HG02852 (cell line): ENCODE results near the gene GPC1.

Experiments
- ATAC-seq: cut with Tn5 transposase; IDR thresholded peaks from one replicate; pipeline ENCODE4 v1.9.1; 2021; ENCODE audit warnings: mild to moderate bottlenecking, moderate library complexity; ENCODE audit not compliant: unreplicated experiment

GPC1 gene

DNA sequence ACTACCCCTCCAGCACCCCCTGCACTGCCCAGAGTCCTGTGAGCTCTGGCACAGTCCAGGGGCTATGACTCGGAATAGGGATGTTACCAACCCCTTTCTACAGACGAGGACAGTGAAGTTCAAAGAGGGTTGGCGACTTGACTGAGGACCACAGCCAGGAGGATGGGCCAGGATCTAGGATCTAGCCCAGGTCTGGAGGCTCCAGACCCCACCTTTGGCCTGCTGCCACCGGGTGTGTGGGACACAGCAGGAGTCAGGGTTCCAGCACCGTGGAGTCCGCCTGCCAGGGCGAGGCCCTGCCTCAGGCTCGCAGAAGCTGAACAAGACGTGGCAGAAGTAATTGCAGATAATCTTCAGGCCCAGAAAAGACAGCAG, 37.9 kb upstream of the GPC1 start:
- ATAC-seq: no peak

DNA sequence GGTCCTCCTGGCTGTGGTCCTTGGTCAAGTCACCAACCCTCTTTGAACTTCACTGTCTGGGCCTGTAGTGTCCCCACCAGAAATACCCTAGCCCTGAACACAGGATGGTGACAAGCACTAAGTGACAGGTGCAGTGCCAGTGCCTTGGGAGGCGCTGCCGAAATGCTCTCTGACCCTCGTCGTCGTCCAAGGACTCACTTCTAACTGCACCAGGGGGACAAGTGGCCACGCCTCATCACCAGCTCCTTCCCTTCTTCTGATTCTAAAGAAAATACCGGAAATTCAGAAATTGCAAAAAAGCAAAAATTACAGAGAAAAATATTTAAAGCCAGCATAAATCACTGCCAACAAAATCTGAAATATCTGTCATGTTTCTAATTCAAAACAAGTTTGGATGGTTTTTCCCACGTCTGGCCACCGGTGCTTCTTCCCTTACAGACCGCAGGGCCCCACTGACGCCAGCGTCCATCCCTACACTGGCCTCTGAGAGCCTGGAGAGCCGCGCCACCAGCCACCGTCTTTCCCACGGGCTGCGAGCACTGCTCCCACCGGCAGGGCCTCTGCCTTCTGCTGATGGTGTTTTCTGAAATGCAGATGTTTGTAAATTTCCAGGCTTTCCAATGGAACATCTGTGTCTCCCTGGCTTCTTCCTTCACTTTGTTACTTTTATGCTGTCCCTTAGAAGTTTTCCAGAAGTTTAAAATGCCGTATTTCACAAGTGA, 37.4 kb upstream of the GPC1 start:
- ATAC-seq: no peak

DNA sequence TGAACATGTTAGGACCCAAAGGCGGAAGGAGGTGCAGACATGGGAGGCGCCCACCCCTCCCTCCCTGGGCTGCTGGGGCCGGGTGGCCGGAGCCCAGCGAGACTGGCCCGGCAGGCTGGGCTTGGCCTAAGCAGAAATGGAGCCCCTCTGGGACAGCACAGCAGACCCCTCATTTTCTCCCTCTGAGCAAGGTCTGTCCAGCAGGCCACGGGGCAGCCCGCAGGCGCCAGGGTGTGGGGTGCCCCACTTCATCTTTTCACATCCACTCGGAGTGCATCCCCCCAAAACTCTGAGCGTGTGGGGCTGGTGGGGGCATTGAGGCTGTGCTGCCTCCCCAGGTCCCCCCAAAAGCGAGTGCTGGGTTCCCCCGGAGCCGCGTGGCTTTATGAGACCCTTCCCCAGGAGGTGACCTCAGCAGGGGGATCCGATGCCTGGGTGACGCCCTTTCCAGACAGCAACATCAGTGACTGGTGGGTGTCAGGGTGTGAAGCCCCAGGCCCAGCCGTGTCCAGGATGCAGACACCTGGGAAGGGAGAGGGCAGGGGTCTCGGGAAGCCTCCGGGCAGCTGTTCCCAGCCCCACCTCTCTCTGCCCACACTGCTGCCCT, 36.7 kb upstream of the GPC1 start:
- no peak for ATAC-seq

DNA sequence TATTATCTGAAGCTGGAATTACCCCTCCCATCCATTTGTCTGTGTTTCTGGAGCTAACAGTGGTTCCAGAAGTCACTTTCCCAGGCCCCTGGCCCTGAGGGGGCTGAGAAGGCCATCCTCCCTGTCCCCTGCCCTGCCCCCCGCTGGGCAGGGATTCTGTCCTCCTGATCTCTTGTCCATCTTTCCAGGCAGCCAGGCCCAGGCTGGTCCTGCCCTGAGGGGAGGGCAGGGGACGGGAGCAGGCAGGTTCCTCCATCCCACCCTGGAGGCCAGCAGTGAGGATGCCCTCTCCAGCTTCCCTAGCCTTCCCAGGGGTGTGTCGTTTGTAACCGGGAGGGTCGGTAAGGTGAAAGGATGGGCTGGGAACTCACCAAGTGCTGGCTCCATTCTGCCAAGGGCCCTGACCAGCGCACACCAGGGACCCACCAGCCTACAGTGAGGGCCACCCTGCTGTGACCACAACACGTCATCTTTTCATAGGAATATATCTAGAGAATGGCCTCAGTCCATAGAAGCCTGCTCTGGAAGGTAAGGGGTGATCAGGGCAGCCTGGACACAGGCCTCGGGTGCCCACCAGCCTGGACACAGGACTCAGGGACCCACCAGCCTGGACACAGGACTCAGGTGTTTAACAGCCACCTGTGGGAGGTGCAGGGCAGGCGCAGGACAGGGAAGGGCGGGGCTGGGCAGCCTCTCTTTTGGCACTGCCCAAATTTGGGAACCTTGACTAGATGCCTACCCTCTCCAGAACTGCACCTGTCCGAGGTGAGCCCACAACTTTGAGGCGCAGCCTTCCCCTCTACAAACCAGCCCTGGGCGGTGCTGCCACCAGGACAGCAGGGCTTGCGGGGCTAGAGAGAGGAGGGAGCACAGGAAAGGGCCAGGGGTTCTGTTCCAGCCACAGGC, 35.8 kb upstream of the GPC1 start:
- no peak for ATAC-seq

DNA sequence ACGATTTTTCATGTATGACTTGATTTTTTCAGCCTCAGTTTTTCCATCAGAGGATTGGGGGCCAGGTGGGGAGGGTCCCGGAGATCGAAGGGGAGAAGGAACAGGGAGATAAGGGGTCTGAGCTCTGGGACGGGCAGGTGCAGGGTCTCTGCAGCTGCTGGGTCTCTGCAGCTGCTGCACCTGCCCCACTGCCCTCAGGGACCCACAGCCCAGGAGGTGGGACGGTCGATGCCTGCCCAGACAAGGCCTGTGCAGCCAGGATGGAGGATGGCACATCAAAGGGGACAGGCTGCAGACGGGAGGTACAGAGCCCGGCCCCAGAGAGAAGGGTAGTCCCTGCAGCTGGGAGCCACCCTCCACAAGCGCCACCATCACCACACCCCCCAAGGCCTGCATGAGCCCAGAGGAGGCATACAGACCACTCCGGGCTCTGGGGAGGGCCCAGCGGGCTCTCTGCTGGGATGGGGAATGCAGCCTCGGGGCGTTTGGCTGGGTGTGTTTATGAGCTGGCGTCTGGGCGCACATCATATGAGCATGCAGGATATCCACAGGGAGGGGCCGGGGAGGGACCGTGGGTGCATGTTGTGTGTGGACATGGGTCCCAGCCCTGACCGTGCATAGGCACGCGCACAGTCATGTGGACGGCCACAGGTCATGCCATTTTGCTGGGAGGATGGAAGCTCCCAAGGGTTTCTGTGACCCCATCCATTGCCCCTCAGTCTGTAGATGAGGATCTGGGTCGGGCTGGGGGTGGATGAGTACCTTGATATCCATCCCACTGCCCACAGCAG, 34.9 kb upstream of the GPC1 start:
- no peak for ATAC-seq

DNA sequence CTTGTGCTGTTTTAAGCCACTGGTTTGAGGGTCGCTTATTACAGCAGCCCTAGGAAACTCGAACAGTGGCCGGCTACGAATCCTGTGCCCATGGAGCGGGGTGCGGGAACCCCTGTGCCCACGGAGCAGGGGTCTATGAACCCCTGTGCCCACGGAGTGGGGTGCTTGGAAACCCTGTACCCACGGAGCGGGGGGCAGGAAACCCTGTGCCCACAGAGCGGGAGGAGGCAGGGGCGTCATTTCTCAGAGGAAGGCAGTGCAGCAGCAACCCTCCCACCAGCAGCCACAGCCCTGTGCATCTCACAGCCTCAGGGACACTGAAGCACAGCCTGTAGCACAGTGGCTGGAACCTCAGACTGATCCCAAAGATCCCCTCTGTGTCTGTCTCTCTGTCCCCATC, 34.2 kb upstream of the GPC1 start:
- ATAC-seq: no peak

DNA sequence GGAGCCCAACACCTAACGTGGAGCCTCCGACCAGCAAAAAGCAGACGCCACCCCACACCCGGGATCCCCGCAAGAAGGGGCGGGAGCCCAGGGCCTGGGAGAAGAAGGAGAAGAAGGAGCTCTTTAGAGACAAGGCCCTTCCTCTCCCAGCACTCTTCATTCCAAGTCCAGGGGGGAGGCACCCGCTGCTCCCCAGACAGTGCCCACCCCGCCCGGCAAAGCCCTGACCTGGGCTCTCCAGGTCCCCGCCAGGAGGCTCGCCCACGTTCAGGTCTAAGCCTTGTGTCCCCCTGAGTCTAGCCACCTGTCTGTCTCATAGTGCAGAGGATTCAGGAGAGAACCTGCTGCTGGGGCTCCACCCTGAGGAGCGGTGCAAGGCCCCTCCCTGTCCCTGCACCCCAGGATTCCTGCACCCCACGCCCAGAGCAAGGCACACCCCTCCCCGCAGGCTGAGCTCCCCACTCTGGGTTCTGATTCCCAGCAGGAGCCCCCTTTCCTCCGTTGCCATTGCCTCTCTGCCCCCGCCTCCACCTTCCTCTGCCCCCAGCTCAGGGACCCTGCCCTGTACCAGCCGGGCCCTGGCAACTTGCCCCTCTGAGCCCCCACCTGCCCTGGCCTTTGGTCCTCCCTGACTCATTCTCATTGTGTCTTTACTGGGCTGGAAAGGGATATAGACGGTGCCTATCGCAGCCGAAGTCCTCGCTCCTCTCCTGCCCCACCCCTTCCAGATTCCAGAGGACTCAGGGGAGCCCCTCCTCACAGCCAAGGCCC, 33.5 kb upstream of the GPC1 start:
- ATAC-seq: no peak

DNA sequence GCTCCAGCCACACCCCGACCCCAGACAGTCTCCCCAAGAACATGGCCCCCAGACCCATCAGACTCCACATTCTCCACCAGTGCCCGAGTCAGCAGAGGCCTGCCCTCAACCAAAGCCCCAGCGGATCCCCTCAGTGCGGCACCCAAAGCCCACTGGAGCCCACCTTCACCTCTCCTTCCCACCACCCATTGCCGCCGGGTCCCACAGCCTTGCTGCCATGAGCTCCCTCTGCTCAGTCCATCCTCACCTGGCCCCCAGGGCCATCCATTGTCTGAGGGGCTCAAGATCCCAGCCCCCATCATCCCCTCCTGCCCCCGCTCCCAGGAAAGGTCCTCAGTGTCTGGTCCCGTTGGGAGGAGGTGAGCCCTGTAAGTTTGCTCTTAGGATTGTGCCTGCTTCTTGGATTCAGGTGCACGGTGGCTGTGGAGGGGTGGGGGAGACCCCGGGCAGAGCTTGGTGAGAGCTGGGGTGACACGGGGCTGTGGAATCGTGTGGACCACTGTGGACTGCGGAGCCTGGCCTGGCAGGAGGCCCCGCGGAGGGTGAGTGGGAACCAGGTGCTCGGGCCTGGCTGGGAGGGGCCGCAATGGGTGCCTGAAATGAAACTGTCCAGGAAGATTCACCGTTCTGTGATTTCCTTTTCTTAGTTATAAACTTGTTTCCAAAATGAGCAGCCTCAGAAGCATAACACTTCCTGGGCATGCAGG, 32.7 kb upstream of the GPC1 start:
- ATAC-seq: no peak

DNA sequence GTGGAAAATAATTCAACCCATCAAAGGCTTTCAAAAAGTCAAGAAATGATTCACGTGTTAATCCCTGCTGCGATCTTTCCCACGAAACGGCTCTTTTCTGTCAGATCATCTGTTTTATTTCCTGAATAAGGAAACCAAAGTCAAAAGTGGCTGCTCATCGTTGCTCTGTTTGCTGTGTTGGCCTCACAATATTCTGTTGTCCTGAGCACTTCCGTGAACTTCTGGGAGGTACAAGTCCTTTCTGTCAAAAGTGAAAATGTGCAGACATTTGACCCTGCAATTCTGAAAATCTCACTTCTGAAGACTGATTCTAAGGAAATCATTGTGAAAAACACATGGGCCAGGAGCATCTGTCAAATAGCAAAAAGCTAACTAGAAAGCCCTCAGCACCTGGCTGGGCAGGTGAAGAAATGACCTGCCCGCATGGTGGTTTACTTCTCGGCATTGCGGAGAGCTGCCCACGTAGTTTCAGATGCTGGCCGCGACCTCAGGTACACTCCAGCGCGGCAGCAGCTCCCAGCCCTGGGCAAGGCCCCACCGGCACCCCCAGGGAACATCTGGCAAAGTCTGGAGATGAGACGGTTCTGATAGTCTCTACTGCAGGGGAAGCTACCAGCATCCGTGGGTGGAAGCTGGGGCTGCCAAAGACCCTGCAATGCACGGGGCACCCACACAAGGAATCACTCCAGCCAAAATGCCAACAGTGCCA, 31.9 kb upstream of the GPC1 start:
- no peak for ATAC-seq

DNA sequence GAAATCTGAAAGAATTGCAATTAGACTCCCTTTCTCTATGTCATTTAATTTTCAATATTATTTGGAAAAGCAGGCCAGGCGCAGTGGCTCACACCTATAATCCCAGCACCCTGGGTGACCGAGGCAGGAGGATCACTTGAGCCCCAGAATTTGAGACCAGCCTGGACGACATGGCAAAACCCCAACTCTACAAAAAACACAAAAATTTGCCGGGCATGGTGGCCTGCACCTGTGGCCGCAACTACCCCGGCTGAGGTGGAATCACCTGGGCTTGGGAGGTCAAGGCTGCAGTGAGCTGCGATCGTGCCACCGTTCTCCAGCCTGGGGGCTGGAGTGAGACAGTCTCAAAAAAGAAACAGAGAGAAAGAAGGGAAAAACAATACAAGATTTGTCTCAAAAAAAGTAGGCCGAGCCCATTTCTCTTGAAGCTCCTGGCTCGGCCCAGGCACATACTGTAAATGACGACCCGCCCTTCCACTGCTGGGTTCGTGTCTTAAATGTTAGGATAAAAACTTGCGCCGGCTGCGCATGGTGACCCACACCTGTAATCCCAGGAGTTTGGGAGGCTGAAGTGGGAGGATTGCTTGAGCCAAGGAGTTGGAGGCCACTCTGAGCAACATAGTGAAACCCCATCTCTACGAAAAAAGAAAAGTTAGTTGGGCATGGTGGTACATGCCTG, 31.1 kb upstream of the GPC1 start:
- ATAC-seq: no peak

DNA sequence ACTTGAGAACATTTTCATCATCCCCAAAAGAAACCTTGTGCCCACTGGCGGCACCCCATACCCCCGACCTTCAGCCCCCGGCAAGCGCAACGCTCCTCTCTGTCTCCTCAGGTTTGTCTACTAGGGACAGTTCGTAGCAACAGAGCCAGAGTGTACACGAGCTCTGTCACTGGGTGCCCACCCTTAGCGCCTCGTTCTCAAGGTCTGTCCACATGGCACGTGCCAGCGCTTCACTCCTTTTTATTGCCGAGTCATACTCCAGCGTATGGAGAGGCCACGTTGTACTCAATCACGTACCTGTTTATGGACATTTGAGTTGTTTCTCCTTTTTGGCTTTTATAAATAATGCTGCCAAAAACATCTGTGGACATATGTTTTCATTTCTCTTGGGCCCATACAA, 30.3 kb upstream of the GPC1 start:
- no peak for ATAC-seq

DNA sequence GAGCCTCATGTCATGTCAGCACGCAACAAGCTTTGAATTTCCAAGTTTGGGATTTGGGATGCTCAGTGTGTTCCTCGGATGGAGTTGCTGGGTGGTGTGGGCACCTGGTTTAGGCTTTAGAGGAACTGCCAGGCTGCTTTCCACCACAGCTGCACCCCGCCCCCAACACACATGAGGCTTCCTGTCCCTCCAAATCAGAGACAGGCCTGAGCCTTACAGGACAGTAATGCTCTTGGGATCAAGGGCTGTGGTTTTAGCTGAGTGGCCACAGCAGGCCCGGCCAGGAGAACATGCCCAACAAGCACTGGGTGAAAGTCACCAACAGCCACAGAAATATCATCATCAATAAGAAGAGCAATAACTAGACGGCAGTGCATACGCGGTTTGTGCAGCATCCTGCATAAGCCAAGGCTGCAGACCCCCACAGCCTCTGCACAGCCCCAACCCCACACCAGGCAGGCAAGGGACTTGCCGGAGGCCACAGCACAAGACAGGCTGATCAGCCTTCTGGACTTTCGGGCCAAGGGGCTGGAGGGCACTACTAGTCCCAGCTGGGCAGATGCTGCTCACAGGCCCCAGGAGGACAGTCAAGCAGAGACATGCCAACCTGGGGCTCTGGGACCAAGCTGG, 29.7 kb upstream of the GPC1 start:
- no peak for ATAC-seq

DNA sequence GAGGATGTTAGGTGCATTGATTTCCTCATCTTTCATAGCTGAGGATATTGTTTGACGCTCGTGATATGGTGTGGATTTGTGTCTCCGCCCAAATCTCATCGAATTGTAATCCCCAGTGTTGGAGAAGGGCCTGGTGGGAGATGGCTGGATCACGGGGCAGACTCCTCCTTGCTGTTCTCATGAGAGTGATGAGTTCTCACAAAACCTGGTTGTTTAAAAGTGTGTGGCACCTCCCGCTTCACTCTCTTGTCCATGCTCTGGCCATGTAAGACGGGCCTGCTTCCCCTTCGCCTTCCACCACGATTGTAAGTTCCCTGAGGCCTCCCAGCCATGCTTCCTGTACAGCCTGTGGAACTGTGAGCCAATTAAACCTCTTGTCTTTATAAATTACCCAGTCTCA, 28.4 kb upstream of the GPC1 start:
- no peak for ATAC-seq

DNA sequence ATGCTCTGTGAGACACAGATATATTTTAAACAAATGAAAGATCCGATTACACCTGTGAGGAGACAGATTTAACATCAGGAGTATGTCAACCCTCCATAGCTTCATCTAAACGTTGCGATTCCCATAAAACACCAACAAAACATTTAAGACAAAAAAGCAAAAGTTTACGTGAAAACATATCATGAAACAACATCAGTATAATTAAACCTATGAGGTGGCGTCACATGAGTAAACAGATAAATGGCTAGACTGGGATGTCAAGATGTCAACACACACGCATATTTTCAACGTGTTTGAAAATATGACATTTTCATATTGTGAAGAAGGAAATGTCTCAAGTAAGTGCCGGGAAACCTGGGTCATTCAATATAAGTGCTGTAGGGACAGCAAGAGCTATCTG, 25.5 kb upstream of the GPC1 start:
- no peak for ATAC-seq

DNA sequence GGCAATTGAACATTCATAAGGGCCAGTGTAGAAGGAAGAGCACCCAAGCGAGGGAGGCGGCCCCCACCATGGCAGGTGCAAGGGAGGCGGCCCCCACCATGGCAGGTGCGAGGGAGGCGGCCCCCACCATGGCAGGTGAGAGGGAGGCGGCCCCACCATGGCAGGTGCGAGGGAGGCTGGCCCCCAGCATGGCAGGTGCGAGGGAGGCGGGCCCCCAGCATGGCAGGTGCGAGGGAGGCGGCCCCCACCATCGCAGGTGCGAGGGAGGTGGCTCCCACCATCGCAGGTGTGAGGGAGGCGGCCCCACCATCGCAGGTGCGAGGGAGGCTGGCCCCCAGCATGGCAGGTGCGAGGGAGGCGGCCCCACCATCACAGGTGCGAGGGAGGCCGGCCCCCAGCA, 24.7 kb upstream of the GPC1 start:
- no peak for ATAC-seq

DNA sequence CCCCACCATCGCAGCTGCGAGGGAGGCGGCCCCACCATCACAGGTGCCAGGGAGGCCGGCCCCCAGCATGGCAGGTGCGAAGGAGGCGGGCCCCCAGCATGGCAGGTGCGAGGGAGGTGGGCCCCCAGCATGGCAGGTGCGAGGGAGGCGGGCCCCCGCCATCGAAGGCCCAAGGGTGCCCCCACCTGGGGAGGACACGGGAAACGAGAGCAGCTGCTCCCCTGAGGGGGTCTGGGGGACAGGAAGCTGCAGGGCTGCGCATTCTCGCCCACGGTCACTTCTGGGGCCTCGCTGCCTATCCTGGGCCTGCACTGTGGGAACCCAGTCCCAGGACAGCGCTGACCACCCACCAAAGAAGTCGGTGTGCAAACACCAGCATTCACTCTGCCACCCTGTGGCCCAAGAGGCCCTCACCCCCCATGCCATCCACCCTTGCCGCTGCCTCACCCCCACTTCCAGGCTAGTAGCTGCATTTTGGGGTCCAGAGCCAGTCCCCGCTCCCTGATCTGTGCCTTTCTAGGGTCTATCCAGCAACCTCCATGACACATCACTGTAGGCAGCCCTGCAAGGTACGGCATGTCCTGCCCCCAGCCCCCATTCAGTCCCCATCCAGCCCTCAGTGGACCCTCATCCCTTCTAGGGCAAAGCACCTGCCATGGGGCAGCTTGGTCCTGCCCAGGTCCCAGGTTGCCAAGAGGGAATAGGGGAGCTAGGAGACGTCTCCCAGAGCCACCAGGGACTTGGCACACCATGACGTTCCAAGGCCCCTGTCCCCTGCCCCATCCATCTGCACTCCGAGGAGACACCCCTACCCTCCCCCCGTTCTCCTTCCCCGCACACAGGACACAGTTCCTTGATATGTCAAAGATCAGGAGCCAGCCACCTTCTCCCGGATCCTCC, 24.0 kb upstream of the GPC1 start:
- no peak for ATAC-seq

DNA sequence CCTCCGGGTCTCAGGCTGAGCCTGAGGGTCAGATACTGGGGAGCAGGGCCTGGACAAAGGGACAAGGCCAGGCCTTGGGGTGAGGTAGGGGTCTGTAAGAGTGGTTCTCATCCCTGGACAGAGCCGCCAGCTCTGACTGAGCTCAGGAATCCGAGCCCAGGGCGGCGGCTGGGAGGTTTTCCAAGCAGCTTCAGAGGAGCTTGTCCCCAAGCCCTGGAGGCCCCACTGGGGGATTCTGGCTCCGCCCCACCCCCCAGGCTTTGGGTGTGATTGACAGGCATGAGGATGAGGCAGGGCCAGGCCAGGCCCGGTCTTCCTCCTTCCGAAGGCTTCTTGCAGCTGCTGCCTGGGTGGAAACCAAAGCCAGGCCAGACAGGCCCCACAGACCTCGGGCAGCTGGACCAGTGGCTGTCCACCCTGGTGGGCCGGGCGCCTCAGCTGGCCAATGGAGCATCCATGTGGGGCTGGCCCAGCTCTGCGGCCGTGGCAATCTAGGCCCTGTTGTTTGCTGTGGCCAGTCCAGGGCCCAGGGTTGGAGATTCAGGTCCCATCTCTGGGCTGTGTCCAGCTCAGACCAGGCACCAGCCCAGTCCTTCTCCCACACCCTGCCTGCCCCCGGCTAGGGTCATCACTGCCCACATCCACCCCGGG, 23.1 kb upstream of the GPC1 start:
- ATAC-seq: no peak
